ENCODE measurements around the gene TMEM273. TPM values are rescaled to one million over a fixed set of nuclear protein-coding genes. Genes with fewer than 3 reads are reported as not detected.

TMEM273 gene
- total RNA-seq, 2 donors from 2014 or later = 4.3 to 9.3 TPM

- no peaks in the 10 kb centered on the region for H3K36me3 ChIP-seq (replicated peaks in 1 of 2; ENCODE audit: insufficient read depth in 1 of 2, low read depth in 2 of 2)
- intact Hi-C loops (cut with DNase I) = no loop called here
- no peaks in the 10 kb centered on the region for H3K27me3 ChIP-seq
- H3K27ac ChIP-seq = no peak overlapping the region
- H3K4me1 ChIP-seq = no peaks in the 10 kb centered on the region
- ATAC-seq (no peak), DNase-seq (no peak)
- WGBS, 2 donors = 50 to 76% methylated on average over 4 of the region's 4 CpGs
- H3K9me3 ChIP-seq = no peaks in the 10 kb centered on the region
- no peak overlapping the region for H3K4me3 ChIP-seq
- TF ChIP-seq CTCF (IDR thresholded peaks at IDR 0.05) (no peak), POLR2A (IDR thresholded peaks at IDR 0.05) (no peak)
These were observed 36.2 kb downstream of the TMEM273 start for GRCh38 chr10:49152037-49152436.

GRCh38 chr10:49151481-49151880, 36.7 kb downstream of the TMEM273 start:
- DNase-seq (no peak), ATAC-seq (no peak)
- Histone ChIP-seq H3K36me3 (replicated peaks in 1 of 2; ENCODE audit: insufficient read depth in 1 of 2, low read depth in 2 of 2) (no peaks in the 10 kb centered on the region), H3K9me3 (no peaks in the 10 kb centered on the region), H3K27ac (no peak overlapping the region), H3K4me1 (no peaks in the 10 kb centered on the region), H3K27me3 (no peaks in the 10 kb centered on the region), H3K4me3 (no peak overlapping the region)
- intact Hi-C loops (cut with DNase I) = no loop called here
- TF ChIP-seq CTCF (IDR thresholded peaks at IDR 0.05) (no peak), POLR2A (IDR thresholded peaks at IDR 0.05) (no peak)
- WGBS, 2 donors = 30 to 39% methylated on average over 1 of the region's 1 CpG

GRCh38 chr10:49151025-49151445, 37.2 kb downstream of the TMEM273 start:
- 22 to 37% methylated on average over 2 of the region's 2 CpGs for WGBS, 2 donors
- ATAC-seq = no peak
- Histone ChIP-seq H3K9me3 (no peaks in the 10 kb centered on the region), H3K27ac (no peak overlapping the region), H3K4me3 (no peak overlapping the region), H3K36me3 (replicated peaks in 1 of 2; ENCODE audit: insufficient read depth in 1 of 2, low read depth in 2 of 2) (no peaks in the 10 kb centered on the region), H3K27me3 (no peaks in the 10 kb centered on the region), H3K4me1 (no peaks in the 10 kb centered on the region)
- TF ChIP-seq POLR2A (IDR thresholded peaks at IDR 0.05) (no peak), CTCF (IDR thresholded peaks at IDR 0.05) (no peak)
- no peak for DNase-seq
- intact Hi-C loops (cut with DNase I) = no loop called here

GRCh38 chr10:49150426-49150825, 37.8 kb downstream of the TMEM273 start:
- TF ChIP-seq POLR2A (IDR thresholded peaks at IDR 0.05) (no peak), CTCF (IDR thresholded peaks at IDR 0.05) (no peak)
- no peaks in the 10 kb centered on the region for H3K27me3 ChIP-seq
- intact Hi-C loops (cut with DNase I) = no loop called here
- H3K27ac ChIP-seq = no peak overlapping the region
- no peaks in the 10 kb centered on the region for H3K36me3 ChIP-seq (replicated peaks in 1 of 2; ENCODE audit: insufficient read depth in 1 of 2, low read depth in 2 of 2)
- no peaks in the 10 kb centered on the region for H3K4me1 ChIP-seq
- ATAC-seq = no peak
- H3K4me3 ChIP-seq = no peak overlapping the region
- WGBS, 2 donors = 48 to 56% methylated on average over 5 of the region's 5 CpGs
- H3K9me3 ChIP-seq = no peaks in the 10 kb centered on the region
- no peak for DNase-seq

- 59 to 63% methylated on average over 3 of the region's 3 CpGs for WGBS, 2 donors
- no peaks in the 10 kb centered on the region for H3K36me3 ChIP-seq (replicated peaks in 1 of 2; ENCODE audit: insufficient read depth in 1 of 2, low read depth in 2 of 2)
- H3K9me3 ChIP-seq = no peaks in the 10 kb centered on the region
- no peaks in the 10 kb centered on the region for H3K27me3 ChIP-seq
- H3K4me1 ChIP-seq = no peaks in the 10 kb centered on the region
- TF ChIP-seq CTCF (IDR thresholded peaks at IDR 0.05) = no peak
- TF ChIP-seq POLR2A (IDR thresholded peaks at IDR 0.05) = no peak
- no peak for ATAC-seq
- H3K27ac ChIP-seq = no peak overlapping the region
- no peak for DNase-seq
- no peak overlapping the region for H3K4me3 ChIP-seq
- intact Hi-C loops (cut with DNase I) = no loop called here
These were observed 38.3 kb downstream of the TMEM273 start for GRCh38 chr10:49149881-49150280.
